GM19467 (cell line): ENCODE measurements around the gene ALG5.

Experiments
- ATAC-seq: cut with Tn5 transposase; IDR thresholded peaks from one replicate; pipeline ENCODE4 v1.9.1; 2021; ENCODE audit warnings: mild to moderate bottlenecking, moderate library complexity; ENCODE audit not compliant: unreplicated experiment

The ALG5 gene

DNA sequence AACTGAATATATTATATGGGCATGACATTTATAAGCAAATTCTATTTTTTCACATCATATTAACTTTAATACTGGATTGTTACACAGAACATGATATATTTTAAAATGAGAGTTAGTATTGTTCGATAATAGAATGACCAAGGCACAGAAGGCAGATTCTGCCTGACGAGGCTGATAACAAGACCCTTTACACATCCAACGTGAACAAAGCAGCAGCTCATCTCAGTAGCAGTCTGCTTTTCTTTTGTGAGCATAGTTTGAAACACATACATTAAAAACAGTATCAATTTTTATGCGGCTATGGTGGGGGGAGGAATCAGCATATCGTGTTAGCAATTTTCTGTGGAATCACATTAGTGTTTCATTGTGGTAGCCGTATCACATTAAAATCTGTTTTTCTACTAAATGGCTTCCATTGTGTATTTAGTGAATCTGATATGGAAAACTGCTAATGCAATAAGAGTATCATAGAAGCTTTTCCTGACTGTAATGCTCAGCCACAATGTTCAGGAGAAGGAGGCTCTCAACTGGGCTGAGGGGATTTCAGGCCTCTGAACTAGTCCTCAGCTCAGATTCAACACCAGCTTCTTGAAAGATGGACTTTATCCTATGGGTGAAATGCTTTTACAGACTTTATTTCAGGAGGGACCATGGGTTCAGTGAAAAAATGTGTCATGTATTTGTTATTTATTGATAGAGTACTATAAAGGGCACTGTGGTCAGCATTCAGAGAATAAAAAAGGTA is 83.1 kb downstream of the ALG5 start:
- no peak for ATAC-seq

- no peak for ATAC-seq
Observed at GRCh38 chr13:36915106-36915505, 84.0 kb downstream of the ALG5 start.

DNA sequence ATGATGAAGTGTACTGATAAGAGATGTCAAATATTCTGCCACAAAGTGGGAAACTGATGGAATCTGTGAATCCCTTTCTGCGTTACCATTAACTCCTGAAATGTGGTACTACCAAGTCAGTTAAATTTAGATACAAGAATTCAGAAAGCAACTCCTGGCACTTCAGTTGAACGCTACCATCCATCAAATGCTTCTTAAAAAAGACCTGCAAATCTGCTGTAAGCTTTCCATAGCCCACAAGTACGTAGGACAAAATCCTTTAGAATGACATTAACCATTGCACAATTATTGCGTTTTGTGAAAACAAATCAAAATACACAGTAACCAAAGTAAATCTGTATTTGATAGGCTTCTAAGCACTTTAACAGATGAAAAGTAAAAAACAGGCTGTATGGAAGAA is 84.5 kb downstream of the ALG5 start:
- ATAC-seq = no peak

DNA sequence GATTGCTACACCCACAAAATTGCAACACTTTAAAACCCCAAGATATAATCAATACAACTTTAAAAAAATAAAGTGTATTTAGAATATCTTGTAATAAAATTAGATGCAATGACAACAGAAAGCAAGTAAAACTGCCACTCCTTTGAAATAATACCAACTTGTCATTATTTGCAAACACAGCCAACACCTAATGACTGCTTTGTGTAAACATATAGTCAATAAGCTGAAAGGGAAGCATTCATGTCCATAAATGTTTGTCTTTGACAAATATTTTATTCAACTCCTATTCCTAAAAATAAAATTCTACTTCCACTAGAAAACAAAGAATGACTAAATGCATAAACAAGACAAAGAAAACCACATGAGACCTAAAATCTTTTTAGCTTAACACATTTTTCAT is 85.7 kb downstream of the ALG5 start:
- no peak for ATAC-seq

DNA sequence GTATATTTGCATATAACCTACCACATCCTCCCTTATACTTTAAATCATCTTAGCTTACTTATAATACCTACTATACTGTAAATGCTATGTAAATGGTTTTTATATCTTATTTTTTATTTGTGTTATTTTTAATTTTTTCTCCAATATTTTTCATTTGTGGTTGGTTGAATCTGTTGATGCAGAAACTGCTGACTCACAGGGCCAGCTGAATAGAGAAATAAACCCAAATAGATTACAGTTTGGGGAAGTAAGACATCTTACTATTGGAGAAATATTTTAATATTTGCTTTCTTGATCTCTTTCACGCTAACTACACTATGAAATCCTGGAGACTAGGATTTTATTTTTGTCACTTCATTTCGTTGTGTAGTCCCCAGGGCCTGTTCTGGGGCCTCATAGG is 86.2 kb downstream of the ALG5 start:
- no peak for ATAC-seq

DNA sequence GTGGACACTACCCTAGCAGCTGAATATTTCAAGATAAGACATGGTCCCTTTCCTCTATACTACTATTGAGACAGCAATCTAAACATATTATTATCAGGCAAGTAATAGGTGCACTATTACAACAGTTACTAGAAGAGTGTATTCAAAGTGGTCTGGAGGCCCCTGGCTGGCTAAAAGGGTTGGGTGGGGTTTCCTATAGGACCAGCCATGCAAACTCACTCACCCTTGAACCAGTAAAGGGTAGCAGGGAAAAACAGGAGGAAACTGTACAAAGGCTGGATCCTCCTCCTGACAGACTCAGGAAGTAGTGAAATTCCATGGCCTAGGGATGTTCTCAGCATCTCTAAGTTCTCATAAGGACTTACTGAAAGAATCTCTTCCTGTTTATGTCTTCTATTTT is 86.8 kb downstream of the ALG5 start:
- ATAC-seq = no peak

DNA sequence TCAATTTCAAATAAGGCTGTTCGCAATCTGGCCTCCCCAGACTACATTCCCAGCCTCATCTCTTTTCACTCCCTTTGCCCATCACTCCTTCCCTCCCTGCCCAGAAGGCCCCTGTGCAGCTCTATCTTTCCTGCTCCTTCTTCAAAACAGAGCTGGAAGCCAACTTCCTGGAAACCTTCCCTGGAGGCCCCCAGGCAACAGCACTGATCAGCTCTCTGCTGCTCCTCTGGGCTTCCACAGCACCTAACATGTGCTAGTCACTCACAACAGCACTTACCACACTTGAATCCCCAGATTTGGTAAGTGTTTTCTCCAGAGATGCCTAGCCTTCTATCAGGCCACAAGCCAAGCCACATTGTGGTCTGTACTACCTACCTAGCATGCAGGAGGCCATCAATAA is 88.6 kb downstream of the ALG5 start:
- ATAC-seq = no peak

- no peak for ATAC-seq
Observed at GRCh38 chr13:36907821-36908220, 91.3 kb downstream of the ALG5 start.

DNA sequence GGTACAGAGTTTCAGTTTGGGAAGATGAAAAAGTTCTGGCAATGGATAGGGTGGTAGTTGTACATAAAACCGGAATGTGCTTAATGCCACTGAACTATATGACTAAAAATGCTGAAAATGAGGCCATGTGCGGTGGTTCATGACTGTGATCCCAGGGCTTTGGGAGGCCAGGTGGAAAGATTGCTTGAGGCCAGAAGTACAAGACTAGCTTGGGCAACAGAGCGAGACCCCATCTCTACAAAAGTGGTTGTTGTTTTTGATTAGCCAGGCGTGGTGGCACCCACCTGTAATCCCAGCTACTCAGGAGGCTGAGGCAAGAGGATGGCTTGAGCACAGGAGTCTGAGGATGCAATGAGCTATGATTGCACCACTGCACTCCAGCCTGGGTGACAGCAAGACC is 91.9 kb downstream of the ALG5 start:
- no peak for ATAC-seq

- ATAC-seq = no peak
Observed at GRCh38 chr13:36905944-36906343, 93.2 kb downstream of the ALG5 start.

GRCh38 chr13:36903925-36904595 is 95.1 kb downstream of the ALG5 start:
- ATAC-seq = no peak
